Ishikawa (cell line): ENCODE measurements around the gene DSTN.

Experiments
- CEBPB ChIP-seq: IDR thresholded peaks from 2 replicates; pipeline ENCODE4 v1.6.1; 2012
- CREB1 ChIP-seq: IDR thresholded peaks from 2 replicates; pipeline ENCODE4 v1.6.1; 2012; ENCODE audit warnings: low read depth
- EGR1 ChIP-seq: IDR thresholded peaks from 2 replicates; pipeline ENCODE4 v1.6.1; 2012
- EP300 ChIP-seq: IDR thresholded peaks from 2 replicates; pipeline ENCODE4 v1.6.1; 2012; ENCODE audit warnings: borderline replicate concordance
- FOXM1 ChIP-seq: IDR thresholded peaks from 2 replicates; pipeline ENCODE4 v1.6.1; 2012; ENCODE audit warnings: low read depth, borderline replicate concordance
- MAX ChIP-seq: IDR thresholded peaks from 2 replicates; pipeline ENCODE4 v1.6.1; 2012
- NFIC ChIP-seq: IDR thresholded peaks from 2 replicates; pipeline ENCODE4 v1.6.1; 2012
- RAD21 ChIP-seq: IDR thresholded peaks from 2 replicates; pipeline ENCODE4 v1.6.1; 2012; ENCODE audit warnings: low read depth
- REST ChIP-seq: IDR thresholded peaks from 2 replicates; pipeline ENCODE4 v1.6.1; 2012; ENCODE audit warnings: low read depth, mild to moderate bottlenecking
- TAF1 ChIP-seq: IDR thresholded peaks from 2 replicates; pipeline ENCODE4 v1.6.1; 2012; ENCODE audit warnings: low read depth, mild to moderate bottlenecking
- TCF12 ChIP-seq: IDR thresholded peaks from 2 replicates; pipeline ENCODE4 v1.6.1; 2012; ENCODE audit warnings: low read depth
- TEAD4 ChIP-seq: IDR thresholded peaks from 2 replicates; pipeline ENCODE4 v1.6.1; 2012
- USF1 ChIP-seq: IDR thresholded peaks from 2 replicates; pipeline ENCODE4 v1.6.1; 2012
- YY1 ChIP-seq: IDR thresholded peaks from 2 replicates; pipeline ENCODE4 v1.6.1; 2012; ENCODE audit warnings: low read depth
- ZBTB7A ChIP-seq: IDR thresholded peaks from 2 replicates; pipeline ENCODE4 v1.6.1; 2012; ENCODE audit warnings: low read depth

The DSTN gene

GRCh38 chr20:17530716-17531664 is 38.9 kb upstream of the DSTN start, which contains the start of gene BFSP1:
BFSP1 (minus strand) TSS chr20:17531379; CDS start chr20:17531329, 50 bp downstream.
- peak; percentile 63 for TF ChIP-seq YY1
- peak; percentile 63; the same call in 1 of the 2 replicates for TF ChIP-seq MAX
- no peak for TF ChIP-seq FOXM1
- peak; percentile 1; the same call in 1 of the 2 replicates for TF ChIP-seq TEAD4
- TF ChIP-seq ZBTB7A = peak; percentile 48; the same call in 1 of the 2 replicates
- TF ChIP-seq NFIC = no peak
- TF ChIP-seq EGR1 = peak; percentile 82

DNA sequence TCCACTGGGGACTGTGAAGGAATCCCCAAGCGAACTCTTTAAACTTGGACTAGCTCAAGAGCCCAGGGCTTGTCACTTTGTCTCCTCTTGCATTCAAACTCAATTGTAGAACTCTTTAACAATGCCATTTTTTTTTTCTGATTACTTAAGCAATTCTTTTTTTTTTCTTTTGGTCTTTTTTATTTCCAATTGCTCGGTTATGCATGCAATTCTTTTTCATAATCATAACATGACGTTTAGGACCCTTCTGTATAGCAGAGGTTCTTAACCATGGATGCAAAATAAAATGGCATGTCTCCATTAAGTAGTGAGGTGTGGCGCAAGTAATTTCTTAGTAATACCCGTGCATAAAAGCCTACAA is 38.2 kb upstream of the DSTN start:
- TF ChIP-seq NFIC (no peak), FOXM1 (no peak), EP300 (no peak), TCF12 (no peak)

DNA sequence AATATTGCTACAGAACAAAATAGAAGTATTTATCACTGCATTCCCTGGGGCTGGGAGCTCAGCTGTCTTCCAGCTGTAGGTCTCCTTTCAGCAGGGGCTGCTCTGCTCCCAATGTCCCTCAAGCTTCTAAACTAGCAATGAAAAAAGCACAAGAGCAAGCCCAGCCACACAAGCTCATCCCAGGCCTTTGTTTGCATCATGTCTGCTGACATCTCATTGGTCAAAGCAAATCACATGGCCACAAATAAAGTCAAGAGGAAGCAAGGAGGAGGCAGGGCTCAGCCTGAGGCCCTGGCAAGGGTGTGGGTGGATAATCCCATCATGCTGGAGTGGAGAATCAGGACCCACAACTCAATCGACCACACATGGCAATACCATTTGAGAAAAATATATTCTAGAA is 36.5 kb upstream of the DSTN start:
- TF ChIP-seq USF1 = peak; percentile 94
- TF ChIP-seq CREB1 = no peak
- peak; percentile 30; the same call in 1 of the 2 replicates for TF ChIP-seq CEBPB
- TF ChIP-seq EGR1 = no peak
- no peak for TF ChIP-seq REST
- TF ChIP-seq MAX = 0 out of 2 replicates have a peak, but pooled peaks have one; percentile 18

- TF ChIP-seq FOXM1 (no peak), CREB1 (no peak), TEAD4 (no peak), YY1 (no peak), CEBPB (no peak), ZBTB7A (no peak), TCF12 (no peak), REST (no peak), MAX (no peak), RAD21 (no peak), USF1 (no peak), NFIC (no peak), EGR1 (no peak)
Observed at GRCh38 chr20:17534077-17534476, 35.8 kb upstream of the DSTN start.

DNA sequence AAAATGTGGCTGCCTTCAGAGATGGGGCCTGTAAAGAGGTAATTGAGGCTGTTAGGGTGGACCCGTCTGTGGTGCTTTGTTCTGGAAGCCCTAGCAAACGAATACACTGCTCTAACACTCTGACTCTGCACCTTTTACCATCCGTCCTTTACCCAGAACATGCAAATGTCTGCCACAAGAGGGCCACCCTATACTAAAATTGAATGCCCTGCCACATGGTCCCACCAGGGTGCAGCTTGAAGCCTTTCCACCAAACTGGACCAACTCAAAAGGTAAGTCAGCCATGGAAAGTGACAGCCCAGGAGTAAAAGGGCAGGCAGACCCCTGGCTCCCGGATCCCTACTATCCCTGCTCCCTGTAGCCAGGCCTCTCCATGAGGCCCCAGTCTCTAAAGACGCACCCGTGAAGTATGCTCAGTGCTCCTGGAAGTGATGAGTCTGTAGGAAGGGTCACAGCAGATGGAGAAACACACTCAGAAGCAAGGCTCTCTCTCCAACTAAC is 32.9 kb upstream of the DSTN start:
- TF ChIP-seq TEAD4 (peak; percentile 84), REST (no peak), FOXM1 (no peak), ZBTB7A (no peak), YY1 (no peak), CREB1 (no peak), TAF1 (no peak), USF1 (peak; percentile 37; the same call in 1 of the 2 replicates), NFIC (no peak), EGR1 (no peak), EP300 (no peak; the same call in 1 of the 2 replicates), RAD21 (peak; percentile 99), TCF12 (no peak), CEBPB (no peak), MAX (peak; percentile 94)
